ENCODE data around the gene PPP1R12B.

DNA sequence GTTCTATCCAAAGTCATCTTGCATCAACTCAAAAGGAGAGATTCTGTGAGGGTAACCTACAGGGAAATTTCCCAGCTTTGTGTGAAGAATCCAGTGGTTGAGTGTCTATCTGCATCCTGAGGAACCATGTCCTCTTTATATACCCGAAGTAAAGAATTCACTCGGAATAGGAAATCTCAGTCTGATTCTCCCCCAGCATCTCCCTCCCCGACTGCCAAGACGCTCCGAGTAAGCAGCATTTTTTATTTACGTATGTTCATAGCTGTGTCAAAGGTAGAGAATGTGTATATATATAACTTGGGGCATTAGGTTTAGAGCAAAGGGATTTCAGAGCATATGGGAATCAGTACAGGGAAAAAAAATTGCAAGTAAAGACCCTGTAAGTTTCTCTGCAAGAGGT is 191.5 kb downstream of the PPP1R12B start:
- TF ChIP-seq EZH2 (IDR thresholded peaks at IDR 0.05; ENCODE audit: borderline replicate concordance): no peak
- TF ChIP-seq, protein P1, sequence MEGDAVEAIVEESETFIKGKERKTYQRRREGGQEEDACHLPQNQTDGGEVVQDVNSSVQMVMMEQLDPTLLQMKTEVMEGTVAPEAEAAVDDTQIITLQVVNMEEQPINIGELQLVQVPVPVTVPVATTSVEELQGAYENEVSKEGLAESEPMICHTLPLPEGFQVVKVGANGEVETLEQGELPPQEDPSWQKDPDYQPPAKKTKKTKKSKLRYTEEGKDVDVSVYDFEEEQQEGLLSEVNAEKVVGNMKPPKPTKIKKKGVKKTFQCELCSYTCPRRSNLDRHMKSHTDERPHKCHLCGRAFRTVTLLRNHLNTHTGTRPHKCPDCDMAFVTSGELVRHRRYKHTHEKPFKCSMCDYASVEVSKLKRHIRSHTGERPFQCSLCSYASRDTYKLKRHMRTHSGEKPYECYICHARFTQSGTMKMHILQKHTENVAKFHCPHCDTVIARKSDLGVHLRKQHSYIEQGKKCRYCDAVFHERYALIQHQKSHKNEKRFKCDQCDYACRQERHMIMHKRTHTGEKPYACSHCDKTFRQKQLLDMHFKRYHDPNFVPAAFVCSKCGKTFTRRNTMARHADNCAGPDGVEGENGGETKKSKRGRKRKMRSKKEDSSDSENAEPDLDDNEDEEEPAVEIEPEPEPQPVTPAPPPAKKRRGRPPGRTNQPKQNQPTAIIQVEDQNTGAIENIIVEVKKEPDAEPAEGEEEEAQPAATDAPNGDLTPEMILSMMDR (IDR thresholded peaks at IDR 0.05; ENCODE audit: poor library complexity): no peak
